MCF 10A (cell line): ENCODE results near the gene CHDH. TPM values are rescaled to one million over a fixed set of nuclear protein-coding genes. Genes with fewer than 3 reads are reported as not detected.

Experiments used
- BruUV-seq: library from RNA; stranded (reverse); fragments of 400-500 nt; replicated peaks from 2 replicates; lab custom pipeline; 2021; lab: Mats Ljungman, UMichigan
- CTCF ChIA-PET: fragments of 300-600 bp; sonication (Branson Sonifier 250); formaldehyde crosslinking; extraction: SDS; loops from one replicate; lab custom pipeline; 2021; ENCODE audit warnings: antibody characterized with exemption, inconsistent platforms; lab: Yijun Ruan, JAX
- POLR2A ChIA-PET: fragments of 300-600, 350-650 bp; sonication (Branson Sonifier 250); formaldehyde crosslinking; extraction: SDS; loops from one replicate; lab custom pipeline; 2020; ENCODE audit warnings: antibody characterized with exemption, inconsistent platforms; lab: Yijun Ruan, JAX
- DNase-seq: peaks from one replicate; pipeline ENCODE4 v3.0.0-alpha.2; 2018; ENCODE audit not compliant: unreplicated experiment
- H3K27ac Mint-ChIP-seq: one replicate; pipeline ENCODE4 v1.8.0; 2022; ENCODE audit warnings: mild to moderate bottlenecking, low read depth, mixed read lengths; ENCODE audit not compliant: unreplicated experiment
- H3K27me3 Mint-ChIP-seq: one replicate; pipeline ENCODE4 v1.8.0; 2022; ENCODE audit warnings: mixed read lengths; ENCODE audit not compliant: insufficient read depth, unreplicated experiment
- H3K36me3 Mint-ChIP-seq: one replicate; pipeline ENCODE4 v1.8.0; 2022; ENCODE audit warnings: mild to moderate bottlenecking, moderate library complexity, mixed read lengths; ENCODE audit not compliant: insufficient read depth, unreplicated experiment
- H3K4me1 Mint-ChIP-seq: one replicate; pipeline ENCODE4 v1.8.0; 2022; ENCODE audit warnings: mixed read lengths; ENCODE audit not compliant: insufficient read depth, unreplicated experiment
- H3K4me3 Mint-ChIP-seq: one replicate; pipeline ENCODE4 v1.8.0; 2022; ENCODE audit warnings: mild to moderate bottlenecking, moderate library complexity, mixed read lengths; ENCODE audit not compliant: unreplicated experiment
- H3K9me3 Mint-ChIP-seq: one replicate; pipeline ENCODE4 v1.8.0; 2022; ENCODE audit warnings: mixed read lengths; ENCODE audit not compliant: unreplicated experiment
- intact Hi-C: fragments of 100-400 bp; cut with micrococcal nuclease; formaldehyde crosslinking; loops from 2 replicates; pipeline ENCODE4 v1.14.1; 2022
- total RNA-seq: library from RNA; stranded (reverse); gene quantifications from 2 replicates; pipeline ENCODE4 v1.2.3, GENCODE V29; 2022
- TF ChIP-seq, protein P1 (sequence below): fragments of 200-600 bp; IDR thresholded peaks from one replicate; pipeline ENCODE4 v1.8.0; 2022; ENCODE audit warnings: antibody characterized with exemption, mild to moderate bottlenecking; ENCODE audit not compliant: unreplicated experiment

CHDH gene
- total RNA-seq, 1 experiment from 2014 or later, result 0.49 TPM

GRCh38 chr3:53816425-53816824 lies 29.8 kb downstream of the CHDH start:
- Mint-ChIP-seq H3K27ac (no peak overlapping the region), H3K27me3 (no peaks in the 10 kb centered on the region), H3K9me3 (no peaks in the 10 kb centered on the region), H3K4me3 (no peak overlapping the region), H3K36me3 (peaks cover 6% of the 10 kb centered on the region), H3K4me1 (no peaks in the 10 kb centered on the region)
- no TSS peak for BruUV-seq
- TF ChIP-seq, protein P1, sequence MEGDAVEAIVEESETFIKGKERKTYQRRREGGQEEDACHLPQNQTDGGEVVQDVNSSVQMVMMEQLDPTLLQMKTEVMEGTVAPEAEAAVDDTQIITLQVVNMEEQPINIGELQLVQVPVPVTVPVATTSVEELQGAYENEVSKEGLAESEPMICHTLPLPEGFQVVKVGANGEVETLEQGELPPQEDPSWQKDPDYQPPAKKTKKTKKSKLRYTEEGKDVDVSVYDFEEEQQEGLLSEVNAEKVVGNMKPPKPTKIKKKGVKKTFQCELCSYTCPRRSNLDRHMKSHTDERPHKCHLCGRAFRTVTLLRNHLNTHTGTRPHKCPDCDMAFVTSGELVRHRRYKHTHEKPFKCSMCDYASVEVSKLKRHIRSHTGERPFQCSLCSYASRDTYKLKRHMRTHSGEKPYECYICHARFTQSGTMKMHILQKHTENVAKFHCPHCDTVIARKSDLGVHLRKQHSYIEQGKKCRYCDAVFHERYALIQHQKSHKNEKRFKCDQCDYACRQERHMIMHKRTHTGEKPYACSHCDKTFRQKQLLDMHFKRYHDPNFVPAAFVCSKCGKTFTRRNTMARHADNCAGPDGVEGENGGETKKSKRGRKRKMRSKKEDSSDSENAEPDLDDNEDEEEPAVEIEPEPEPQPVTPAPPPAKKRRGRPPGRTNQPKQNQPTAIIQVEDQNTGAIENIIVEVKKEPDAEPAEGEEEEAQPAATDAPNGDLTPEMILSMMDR, result no peak
- intact Hi-C loops, result no loop called here
- no peak for DNase-seq
- POLR2A ChIA-PET, result no interaction called here
- CTCF ChIA-PET, result interaction anchor here (0.6 kb wide), 1 partner anchor 50 kb away, joined by 4 read pairs; no protein-coding TSS in a partner anchor

DNA sequence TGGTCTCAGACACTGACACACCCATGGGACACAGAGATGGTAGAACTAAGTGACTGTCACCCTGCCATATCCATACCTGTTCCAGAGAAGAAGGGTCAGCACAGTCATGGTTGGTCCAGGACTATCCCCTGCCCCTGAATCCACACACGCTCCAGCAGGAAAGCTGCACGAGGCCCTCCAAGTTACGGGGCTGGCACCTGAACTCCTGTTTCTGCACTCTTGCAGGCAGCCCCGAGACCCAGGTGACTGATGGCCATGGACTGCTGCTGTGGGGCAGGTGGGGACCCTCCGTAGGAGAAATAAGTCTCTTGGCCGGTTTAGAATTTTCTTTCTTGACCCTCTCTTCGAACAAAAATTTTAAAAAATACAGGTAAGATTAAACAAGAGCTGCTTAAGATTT lies 30.6 kb downstream of the CHDH start:
- intact Hi-C loops, result no loop called here
- TF ChIP-seq, protein P1, result no peak
- ChIA-PET POLR2A (no interaction called here), CTCF (no interaction called here)
- Mint-ChIP-seq H3K36me3 (peaks cover 3% of the 10 kb centered on the region), H3K27ac (no peak overlapping the region), H3K27me3 (no peaks in the 10 kb centered on the region), H3K9me3 (no peaks in the 10 kb centered on the region), H3K4me1 (no peaks in the 10 kb centered on the region), H3K4me3 (no peak overlapping the region)
- DNase-seq, result no peak
- BruUV-seq, result no TSS peak

GRCh38 chr3:53815067-53815466 lies 31.2 kb downstream of the CHDH start:
- POLR2A ChIA-PET, result no interaction called here
- no TSS peak for BruUV-seq

DNA sequence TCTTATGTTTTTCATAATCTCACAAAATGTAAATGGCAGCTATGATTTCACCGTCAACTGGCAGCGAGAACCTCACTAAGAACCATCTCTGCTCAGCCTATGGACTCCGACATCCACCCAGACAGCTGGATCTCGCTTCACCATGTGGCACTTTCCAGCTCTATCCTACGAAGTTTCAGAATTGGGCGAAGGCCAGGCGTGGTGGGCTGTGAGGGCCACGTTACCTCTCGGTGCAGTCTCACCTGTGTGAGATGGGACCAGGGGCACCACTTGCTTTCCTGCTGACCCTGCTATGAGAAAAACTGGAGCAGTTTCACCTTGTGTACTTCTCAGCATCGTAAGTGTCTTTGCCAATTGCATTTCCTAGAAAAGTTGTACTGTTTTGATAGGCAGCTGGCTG lies 32.3 kb downstream of the CHDH start:
- Mint-ChIP-seq H3K4me3 (no peak overlapping the region), H3K27ac (no peak overlapping the region), H3K9me3 (no peaks in the 10 kb centered on the region), H3K4me1 (no peaks in the 10 kb centered on the region), H3K36me3 (no peaks in the 10 kb centered on the region), H3K27me3 (no peaks in the 10 kb centered on the region)
- intact Hi-C loops, result no loop called here
- ChIA-PET POLR2A (no interaction called here), CTCF (no interaction called here)
- DNase-seq, result no peak
- BruUV-seq, result no TSS peak
- TF ChIP-seq, protein P1, result no peak

More at GRCh38 chr3:53815067-53815466, 31.2 kb downstream of the CHDH start:
- intact Hi-C loops, result no loop called here
- no peaks in the 10 kb centered on the region for H3K9me3 Mint-ChIP-seq
- no peaks in the 10 kb centered on the region for H3K4me1 Mint-ChIP-seq
- CTCF ChIA-PET, result no interaction called here
- H3K36me3 Mint-ChIP-seq, result no peaks in the 10 kb centered on the region
- no peak for DNase-seq
- TF ChIP-seq, protein P1, result no peak
- H3K27ac Mint-ChIP-seq, result no peak overlapping the region
- H3K27me3 Mint-ChIP-seq, result no peaks in the 10 kb centered on the region
- H3K4me3 Mint-ChIP-seq, result no peak overlapping the region
